ENCODE data around the gene ARMC6. TPM values are rescaled to one million over a fixed set of nuclear protein-coding genes. Genes with fewer than 3 reads are reported as not detected.
A peak's percentile ranks its signal among the peaks of the same experiment; 100 is the strongest.

Gene ARMC6
- total RNA-seq, 1 donor from 2014 or later, result 27.0 TPM

DNA sequence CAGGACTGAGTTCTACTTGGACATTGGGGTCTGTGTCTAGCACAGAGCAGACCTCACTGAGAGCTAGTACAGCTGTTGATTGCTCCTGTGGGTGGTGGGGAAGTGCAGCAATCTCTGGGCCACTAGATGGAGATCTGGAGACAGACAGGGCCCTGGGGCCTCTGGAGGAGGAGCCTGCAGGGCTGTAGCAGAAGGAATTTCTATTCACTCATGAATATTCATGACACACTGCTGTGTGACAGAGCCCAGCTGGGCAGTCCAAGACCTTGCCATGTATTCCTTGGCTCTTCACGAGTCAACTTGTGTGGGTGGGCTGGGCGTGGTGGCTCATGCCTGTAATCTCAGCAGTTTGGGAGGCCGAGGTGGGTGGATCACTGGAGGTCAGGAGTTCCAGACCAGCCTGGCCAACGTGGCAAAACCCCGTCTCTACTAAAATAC lies 37.6 kb upstream of the ARMC6 start:
- peaks cover 27% of the 10 kb centered on the region for H3K36me3 Mint-ChIP-seq (ENCODE audit: unreplicated experiment)
- H3K27ac Mint-ChIP-seq (ENCODE audit: unreplicated experiment), result peak overlapping the region; percentile 27
- TF ChIP-seq, protein P1, sequence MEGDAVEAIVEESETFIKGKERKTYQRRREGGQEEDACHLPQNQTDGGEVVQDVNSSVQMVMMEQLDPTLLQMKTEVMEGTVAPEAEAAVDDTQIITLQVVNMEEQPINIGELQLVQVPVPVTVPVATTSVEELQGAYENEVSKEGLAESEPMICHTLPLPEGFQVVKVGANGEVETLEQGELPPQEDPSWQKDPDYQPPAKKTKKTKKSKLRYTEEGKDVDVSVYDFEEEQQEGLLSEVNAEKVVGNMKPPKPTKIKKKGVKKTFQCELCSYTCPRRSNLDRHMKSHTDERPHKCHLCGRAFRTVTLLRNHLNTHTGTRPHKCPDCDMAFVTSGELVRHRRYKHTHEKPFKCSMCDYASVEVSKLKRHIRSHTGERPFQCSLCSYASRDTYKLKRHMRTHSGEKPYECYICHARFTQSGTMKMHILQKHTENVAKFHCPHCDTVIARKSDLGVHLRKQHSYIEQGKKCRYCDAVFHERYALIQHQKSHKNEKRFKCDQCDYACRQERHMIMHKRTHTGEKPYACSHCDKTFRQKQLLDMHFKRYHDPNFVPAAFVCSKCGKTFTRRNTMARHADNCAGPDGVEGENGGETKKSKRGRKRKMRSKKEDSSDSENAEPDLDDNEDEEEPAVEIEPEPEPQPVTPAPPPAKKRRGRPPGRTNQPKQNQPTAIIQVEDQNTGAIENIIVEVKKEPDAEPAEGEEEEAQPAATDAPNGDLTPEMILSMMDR (IDR thresholded peaks at IDR 0.05), result peak; percentile 67
- peak; percentile 88 for DNase-seq (ENCODE audit: extremely low spot score, unreplicated experiment)
- H3K27me3 Mint-ChIP-seq (ENCODE audit: unreplicated experiment), result no peaks in the 10 kb centered on the region
- H3K9me3 Mint-ChIP-seq (ENCODE audit: unreplicated experiment), result no peaks in the 10 kb centered on the region
- peaks cover 23% of the 10 kb centered on the region for H3K4me1 Mint-ChIP-seq (ENCODE audit: unreplicated experiment)
- H3K4me3 Mint-ChIP-seq (ENCODE audit: unreplicated experiment), result no peak overlapping the region

DNA sequence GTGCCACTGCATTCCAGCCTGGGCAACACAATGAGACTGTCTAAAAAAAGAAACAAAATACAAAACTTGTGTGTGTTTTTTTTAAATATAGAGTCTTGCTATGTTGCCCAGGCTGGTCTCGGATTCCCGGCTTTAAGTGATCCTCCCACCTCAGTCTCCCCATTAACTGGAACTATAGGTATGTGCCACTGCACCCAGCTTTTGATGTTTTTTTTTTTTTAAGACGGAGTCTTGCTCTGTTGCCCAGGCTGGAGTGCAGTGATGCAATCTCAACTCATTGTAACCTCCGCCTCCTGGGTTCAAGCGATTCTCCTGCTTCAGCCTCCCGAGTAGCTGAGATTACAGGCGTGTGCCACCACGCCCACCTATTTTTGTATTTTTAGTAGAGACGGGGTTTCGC lies 37.1 kb upstream of the ARMC6 start:
- H3K36me3 Mint-ChIP-seq (ENCODE audit: unreplicated experiment), result peaks cover 30% of the 10 kb centered on the region
- H3K4me1 Mint-ChIP-seq (ENCODE audit: unreplicated experiment), result peaks cover 23% of the 10 kb centered on the region
- no peak overlapping the region for H3K4me3 Mint-ChIP-seq (ENCODE audit: unreplicated experiment)
- no peak overlapping the region for H3K27ac Mint-ChIP-seq (ENCODE audit: unreplicated experiment)
- TF ChIP-seq, protein P1 (IDR thresholded peaks at IDR 0.05), result no peak
- no peak for DNase-seq (ENCODE audit: extremely low spot score, unreplicated experiment)
- H3K9me3 Mint-ChIP-seq (ENCODE audit: unreplicated experiment), result no peaks in the 10 kb centered on the region
- H3K27me3 Mint-ChIP-seq (ENCODE audit: unreplicated experiment), result no peaks in the 10 kb centered on the region

DNA sequence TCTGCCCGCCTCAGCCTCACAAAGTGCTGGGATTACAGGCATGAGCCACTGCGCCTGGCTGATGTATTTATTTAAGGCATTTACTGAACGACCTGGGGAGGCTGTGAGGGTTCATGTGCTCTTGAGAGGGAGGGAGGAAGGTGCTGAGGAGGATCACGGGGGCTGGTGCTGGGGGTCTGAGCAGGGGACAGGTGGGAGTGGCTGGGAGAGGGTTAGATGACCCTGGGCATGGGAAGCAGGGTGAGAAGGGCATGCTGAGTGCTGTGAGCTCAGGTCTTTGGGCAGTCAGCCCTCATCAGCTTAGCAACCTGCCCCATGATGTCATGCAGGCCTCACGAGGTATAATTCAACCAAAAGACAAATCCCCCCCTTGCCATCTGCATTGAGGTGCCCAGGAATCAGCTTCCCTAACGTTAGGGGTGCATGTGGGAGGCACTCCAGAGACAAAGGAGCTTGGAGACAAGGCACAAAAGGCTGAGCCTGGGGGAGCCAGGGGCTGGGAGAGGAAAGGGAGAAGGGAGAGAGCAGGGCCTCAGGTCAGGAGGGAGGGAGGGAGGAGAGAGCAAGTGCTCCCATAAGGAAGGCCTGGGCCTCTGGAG lies 36.5 kb upstream of the ARMC6 start:
- no peak for DNase-seq (ENCODE audit: extremely low spot score, unreplicated experiment)
- H3K27ac Mint-ChIP-seq (ENCODE audit: unreplicated experiment), result no peak overlapping the region
- H3K4me3 Mint-ChIP-seq (ENCODE audit: unreplicated experiment), result no peak overlapping the region
- H3K27me3 Mint-ChIP-seq (ENCODE audit: unreplicated experiment), result no peaks in the 10 kb centered on the region
- H3K4me1 Mint-ChIP-seq (ENCODE audit: unreplicated experiment), result peaks cover 23% of the 10 kb centered on the region
- TF ChIP-seq, protein P1 (IDR thresholded peaks at IDR 0.05), result no peak
- peaks cover 33% of the 10 kb centered on the region for H3K36me3 Mint-ChIP-seq (ENCODE audit: unreplicated experiment)
- H3K9me3 Mint-ChIP-seq (ENCODE audit: unreplicated experiment), result no peaks in the 10 kb centered on the region

DNA sequence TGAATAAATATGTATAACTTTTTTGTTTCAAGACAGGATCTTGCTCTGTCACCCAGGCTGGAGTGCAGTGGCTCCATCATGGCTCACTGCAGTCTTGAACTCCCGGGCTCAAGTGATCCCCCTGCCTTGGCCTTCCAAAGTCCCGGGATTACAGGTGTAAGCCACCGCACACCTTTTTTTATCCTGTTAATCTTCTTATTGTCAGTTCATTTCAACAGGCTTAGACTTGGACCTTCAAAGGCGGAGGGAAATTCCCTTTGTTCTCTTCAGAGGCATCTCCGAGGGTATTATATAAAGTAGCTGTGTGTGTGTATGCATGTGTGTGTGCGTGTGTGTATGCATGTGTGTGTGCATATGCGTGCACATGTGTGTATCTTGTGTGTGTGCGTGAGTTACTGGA lies 35.1 kb upstream of the ARMC6 start:
- H3K9me3 Mint-ChIP-seq (ENCODE audit: unreplicated experiment), result no peaks in the 10 kb centered on the region
- peaks cover 33% of the 10 kb centered on the region for H3K36me3 Mint-ChIP-seq (ENCODE audit: unreplicated experiment)
- H3K27me3 Mint-ChIP-seq (ENCODE audit: unreplicated experiment), result no peaks in the 10 kb centered on the region
- no peak overlapping the region for H3K27ac Mint-ChIP-seq (ENCODE audit: unreplicated experiment)
- TF ChIP-seq, protein P1 (IDR thresholded peaks at IDR 0.05), result no peak
- no peak for DNase-seq (ENCODE audit: extremely low spot score, unreplicated experiment)
- H3K4me3 Mint-ChIP-seq (ENCODE audit: unreplicated experiment), result no peak overlapping the region
- peaks cover 23% of the 10 kb centered on the region for H3K4me1 Mint-ChIP-seq (ENCODE audit: unreplicated experiment)

DNA sequence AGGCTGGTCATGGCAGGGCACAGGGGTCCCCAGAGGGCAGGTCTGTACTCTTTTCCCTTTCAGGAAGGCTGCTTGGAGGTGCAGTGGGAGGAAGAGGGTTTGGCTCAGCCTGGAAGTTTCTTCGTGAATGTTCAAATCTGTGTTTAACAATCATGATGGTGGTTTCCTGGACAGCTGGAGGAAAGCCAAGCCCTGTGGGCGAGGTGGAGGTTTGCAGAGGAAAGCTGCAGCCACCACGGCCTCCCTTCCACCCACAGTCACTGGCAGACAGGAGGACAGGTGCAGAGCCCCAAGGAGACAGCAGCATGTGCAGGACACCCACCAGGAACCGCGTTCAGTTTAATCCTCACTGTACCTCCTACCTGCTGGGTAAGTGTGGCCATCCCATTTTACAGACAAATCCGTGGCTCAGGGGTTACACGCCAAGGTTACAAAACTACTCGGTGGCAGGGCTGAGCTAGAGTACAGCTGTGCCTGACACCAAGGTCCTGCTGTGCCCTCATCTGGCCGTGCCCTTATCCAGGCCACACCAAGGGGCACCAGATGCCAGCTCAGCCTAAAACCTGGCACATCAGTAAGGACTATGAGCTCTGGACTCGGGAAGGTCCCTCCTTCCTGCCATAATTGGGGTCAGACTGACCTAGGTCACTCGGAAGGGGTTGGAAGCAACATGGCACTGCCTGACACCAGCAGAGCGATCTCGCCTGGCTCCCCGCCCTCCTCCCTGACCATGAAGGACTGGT lies 34.2 kb upstream of the ARMC6 start:
- H3K36me3 Mint-ChIP-seq (ENCODE audit: unreplicated experiment), result peaks cover 28% of the 10 kb centered on the region
- DNase-seq (ENCODE audit: extremely low spot score, unreplicated experiment), result no peak
- no peak overlapping the region for H3K4me3 Mint-ChIP-seq (ENCODE audit: unreplicated experiment)
- no peak overlapping the region for H3K27ac Mint-ChIP-seq (ENCODE audit: unreplicated experiment)
- no peaks in the 10 kb centered on the region for H3K27me3 Mint-ChIP-seq (ENCODE audit: unreplicated experiment)
- TF ChIP-seq, protein P1 (IDR thresholded peaks at IDR 0.05), result no peak
- H3K9me3 Mint-ChIP-seq (ENCODE audit: unreplicated experiment), result no peaks in the 10 kb centered on the region
- peaks cover 23% of the 10 kb centered on the region for H3K4me1 Mint-ChIP-seq (ENCODE audit: unreplicated experiment)
